ENCODE results near the gene OR2B6. TPM values are rescaled to one million over a fixed set of nuclear protein-coding genes. Genes with fewer than 3 reads are reported as not detected.
"Not testable (repeated sequence)": the region's sequence is repeated elsewhere in the genome, so short reads cannot be mapped to it uniquely, and the experiment has no call there.

The OR2B6 gene
- total and polyA plus RNA-seq, 12 donors, result not detected

DNA sequence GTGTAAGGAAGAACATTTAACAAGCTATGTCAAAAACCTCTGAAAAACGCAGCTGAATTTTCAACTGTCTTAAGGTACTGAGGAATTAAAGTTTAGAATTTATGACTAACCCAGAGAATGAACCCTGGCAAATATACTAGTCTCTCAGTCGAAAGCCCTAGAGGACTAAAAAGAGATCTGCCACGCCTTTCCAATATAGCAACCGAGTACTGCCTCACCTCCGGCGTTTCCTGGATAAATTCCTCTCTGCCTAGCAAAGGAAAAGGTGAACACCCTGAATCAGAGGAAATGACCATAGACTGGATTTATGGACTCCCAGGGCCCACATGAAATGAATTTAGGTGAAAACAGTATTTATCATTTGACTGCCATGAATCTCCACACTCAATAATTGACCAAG, 32.9 kb upstream of the OR2B6 start:
- DNase-seq (no peak), ATAC-seq (no peak)
- Histone ChIP-seq H3K9me3 (no peaks in the 10 kb centered on the region), H3K4me1 (no peaks in the 10 kb centered on the region), H3K36me3 (no peaks in the 10 kb centered on the region), H3K27me3 (peaks cover 0 to 39% (median 22%) of the 10 kb centered on the region in 7 donors), H3K4me3 (no peak overlapping the region), H3K27ac (no peak overlapping the region)
- 79 to 81% methylated on average over 6 of the region's 6 CpGs for WGBS, 2 donors
- intact Hi-C loops (cut with DNase I), result no loop called here
- TF ChIP-seq, protein P1, sequence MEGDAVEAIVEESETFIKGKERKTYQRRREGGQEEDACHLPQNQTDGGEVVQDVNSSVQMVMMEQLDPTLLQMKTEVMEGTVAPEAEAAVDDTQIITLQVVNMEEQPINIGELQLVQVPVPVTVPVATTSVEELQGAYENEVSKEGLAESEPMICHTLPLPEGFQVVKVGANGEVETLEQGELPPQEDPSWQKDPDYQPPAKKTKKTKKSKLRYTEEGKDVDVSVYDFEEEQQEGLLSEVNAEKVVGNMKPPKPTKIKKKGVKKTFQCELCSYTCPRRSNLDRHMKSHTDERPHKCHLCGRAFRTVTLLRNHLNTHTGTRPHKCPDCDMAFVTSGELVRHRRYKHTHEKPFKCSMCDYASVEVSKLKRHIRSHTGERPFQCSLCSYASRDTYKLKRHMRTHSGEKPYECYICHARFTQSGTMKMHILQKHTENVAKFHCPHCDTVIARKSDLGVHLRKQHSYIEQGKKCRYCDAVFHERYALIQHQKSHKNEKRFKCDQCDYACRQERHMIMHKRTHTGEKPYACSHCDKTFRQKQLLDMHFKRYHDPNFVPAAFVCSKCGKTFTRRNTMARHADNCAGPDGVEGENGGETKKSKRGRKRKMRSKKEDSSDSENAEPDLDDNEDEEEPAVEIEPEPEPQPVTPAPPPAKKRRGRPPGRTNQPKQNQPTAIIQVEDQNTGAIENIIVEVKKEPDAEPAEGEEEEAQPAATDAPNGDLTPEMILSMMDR (IDR thresholded peaks at IDR 0.05), result no peak

DNA sequence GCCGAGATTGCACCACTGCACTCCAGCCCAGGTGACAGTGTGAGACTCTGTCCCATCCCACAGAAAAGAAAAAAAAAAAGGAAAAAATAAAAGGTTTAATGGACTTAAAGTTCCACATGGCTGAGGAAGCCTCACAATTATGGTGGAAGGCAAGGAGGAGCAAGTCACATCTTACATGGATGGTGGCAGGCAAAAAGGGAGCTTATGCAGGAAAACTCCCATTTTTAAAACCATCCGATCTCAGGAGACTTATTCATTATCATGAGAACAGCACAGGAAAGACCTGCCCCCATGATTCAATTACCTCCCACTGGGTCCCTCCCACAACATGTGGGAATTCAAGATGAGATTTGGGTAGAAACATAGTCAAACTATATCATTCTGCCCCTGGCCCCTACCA, 29.0 kb upstream of the OR2B6 start:
- peaks cover 0 to 26% (median 21%) of the 10 kb centered on the region in 7 donors for H3K27me3 ChIP-seq
- intact Hi-C loops (cut with DNase I); H3K36me3 ChIP-seq; H3K4me1 ChIP-seq; DNase-seq; H3K9me3 ChIP-seq; ATAC-seq; H3K27ac ChIP-seq; H3K4me3 ChIP-seq: not testable (repeated sequence)
- WGBS, 2 donors, result 88% methylated on average over 2 of the region's 2 CpGs

DNA sequence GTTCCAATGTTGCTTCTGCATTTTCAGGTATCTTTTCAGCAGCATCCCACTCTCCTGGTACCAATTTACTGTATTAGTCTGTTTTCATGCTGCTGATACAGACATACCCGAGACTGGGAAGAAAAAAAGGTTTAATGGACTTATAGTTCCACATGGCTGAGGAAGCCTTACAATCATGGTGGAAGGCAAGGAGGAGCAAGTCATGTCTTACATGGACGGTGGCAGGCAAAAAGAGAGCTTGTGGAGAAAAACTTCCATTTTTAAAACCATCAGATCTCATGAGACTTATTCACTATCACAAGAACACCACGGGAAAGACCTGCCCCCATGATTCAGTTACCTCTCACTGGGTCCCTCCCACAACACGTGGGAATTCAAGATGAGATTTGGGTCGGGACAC, 27.1 kb upstream of the OR2B6 start:
- 70 to 71% methylated on average over 5 of the region's 5 CpGs for WGBS, 2 donors
- H3K4me3 ChIP-seq; H3K4me1 ChIP-seq; DNase-seq; ATAC-seq; H3K36me3 ChIP-seq; H3K27ac ChIP-seq; intact Hi-C loops (cut with DNase I); H3K9me3 ChIP-seq: not testable (repeated sequence)
- peaks cover 0 to 36% (median 21%) of the 10 kb centered on the region in 7 donors for H3K27me3 ChIP-seq

DNA sequence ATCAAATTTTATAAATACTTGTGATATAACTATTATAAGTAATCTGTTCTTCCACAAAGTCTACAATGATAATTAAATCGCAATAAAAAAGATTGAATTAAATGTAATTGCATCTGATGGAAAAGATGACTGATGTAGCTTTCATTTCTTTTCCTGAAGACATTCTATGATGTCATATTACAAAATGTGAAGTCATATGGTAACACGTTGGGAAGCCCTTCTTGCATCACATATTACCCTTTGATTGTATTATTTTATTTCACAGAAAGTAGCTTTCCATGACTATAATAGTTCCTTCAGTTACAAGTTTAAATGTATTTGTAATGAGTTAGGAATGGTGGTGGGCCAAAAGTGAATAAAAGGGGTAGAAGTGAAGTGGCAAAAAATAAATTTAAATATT, 25.8 kb upstream of the OR2B6 start:
- H3K27me3 ChIP-seq, result peaks cover 0 to 29% (median 16%) of the 10 kb centered on the region in 7 donors
- WGBS, 2 donors, result 72 to 79% methylated on average over 2 of the region's 2 CpGs

DNA sequence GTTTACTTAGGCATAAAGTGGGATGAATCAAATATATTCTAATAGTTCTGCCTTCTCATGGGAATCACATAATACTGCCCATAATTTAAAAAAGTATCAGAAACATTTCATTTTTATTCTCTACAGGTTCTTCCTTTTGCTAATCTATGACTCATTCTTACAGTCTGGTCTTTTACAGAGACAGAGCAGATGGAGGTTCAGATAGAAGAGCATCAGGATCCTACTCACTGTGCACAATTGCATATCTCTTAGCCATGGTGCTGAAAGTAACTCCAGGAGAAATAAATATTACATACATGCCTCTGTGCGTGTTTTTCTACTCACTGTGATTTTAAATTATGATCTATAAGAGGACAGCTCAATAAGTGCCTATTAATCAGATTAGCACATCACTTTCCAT, 16.3 kb upstream of the OR2B6 start:
- 66 to 79% methylated on average over 1 of the region's 1 CpG for WGBS, 2 donors
- ATAC-seq, result no peak
- H3K36me3 ChIP-seq, result no peaks in the 10 kb centered on the region

More for the DNA sequence above, 25.8 kb upstream of the OR2B6 start:
- intact Hi-C loops (cut with DNase I), result no loop called here
- TF ChIP-seq, protein P1 (IDR thresholded peaks at IDR 0.05), result no peak
- Histone ChIP-seq H3K27ac (no peak overlapping the region), H3K9me3 (no peaks in the 10 kb centered on the region), H3K4me3 (no peak overlapping the region), H3K36me3 (no peaks in the 10 kb centered on the region), H3K4me1 (no peaks in the 10 kb centered on the region)
- no peak for ATAC-seq
- DNase-seq, result no peak

DNA sequence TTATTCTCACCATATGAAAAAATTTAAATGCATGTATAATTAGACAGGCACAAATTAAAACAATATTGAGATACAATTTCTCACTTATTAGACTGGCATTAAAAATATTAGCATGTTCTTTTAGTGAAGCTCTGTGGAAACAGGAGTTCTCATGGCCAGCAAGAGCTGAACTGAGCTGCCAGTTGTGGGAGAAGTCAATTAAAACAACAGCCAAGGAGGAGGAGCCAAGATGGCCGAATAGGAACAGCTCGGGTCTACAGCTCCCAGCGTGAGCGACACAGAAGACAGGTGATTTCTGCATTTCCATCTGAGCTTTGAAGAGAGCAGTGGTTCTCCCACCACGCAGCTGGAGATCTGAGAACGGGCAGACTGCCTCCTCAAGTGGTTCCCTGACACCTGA, 14.0 kb upstream of the OR2B6 start:
- WGBS, 2 donors, result 18 to 32% methylated on average over 6 of the region's 6 CpGs
- not testable (repeated sequence) for H3K27ac ChIP-seq

More for the DNA sequence above, 16.3 kb upstream of the OR2B6 start:
- TF ChIP-seq, protein P1 (IDR thresholded peaks at IDR 0.05), result no peak
- no peaks in the 10 kb centered on the region for H3K4me1 ChIP-seq
- no peak overlapping the region for H3K4me3 ChIP-seq
- H3K27me3 ChIP-seq, result peaks cover 0 to 30% (median 14%) of the 10 kb centered on the region in 7 donors
- peaks cover 0 to 2% (median 0%) of the 10 kb centered on the region in 11 donors for H3K9me3 ChIP-seq
- intact Hi-C loops (cut with DNase I), result no loop called here
- no peak overlapping the region for H3K27ac ChIP-seq
- no peak for DNase-seq

More for the DNA sequence above, 14.0 kb upstream of the OR2B6 start:
- ATAC-seq; H3K36me3 ChIP-seq; H3K4me1 ChIP-seq; H3K9me3 ChIP-seq; H3K4me3 ChIP-seq; intact Hi-C loops (cut with DNase I); DNase-seq: not testable (repeated sequence)
- H3K27me3 ChIP-seq, result peaks cover 0 to 24% (median 6%) of the 10 kb centered on the region in 7 donors

All from heart right ventricle (tissue), 16 donors.